Stomach (tissue), 4 donors: Measurements from ENCODE around the gene SUMO3.

Experiments
- CTCF ChIP-seq, 7 experiments: fragments of 450-650 bp in 4 of 7; fragments of 200-600 bp in 3 of 7; sonication (generic) in 3 of 7; IDR thresholded peaks; one replicate each; pipeline ENCODE4 v1.5.1; 2016 to 2019; ENCODE audit warnings: antibody characterized with exemption in 7 of 7, control low read depth in 2 of 7, mild to moderate bottlenecking in 1 of 7
- EP300 ChIP-seq: sonication (generic); formaldehyde crosslinking; IDR thresholded peaks from one replicate; pipeline ENCODE4 v1.6.1; 2017; ENCODE audit warnings: antibody characterized with exemption

GRCh38 chr21:44761011-44761729 is 56.7 kb downstream of the SUMO3 start:
- peak in 1 of 7 experiments; percentile 14 for TF ChIP-seq CTCF (IDR thresholded peaks at IDR 0.05)
- TF ChIP-seq EP300: no peak
